HepG2 (cell line): ENCODE results near the gene TNFRSF21. TPM values are rescaled to one million over a fixed set of nuclear protein-coding genes. Genes with fewer than 3 reads are reported as not detected.

Experiments
- CBX1 ChIP-seq: IDR thresholded peaks from one replicate; pipeline ENCODE4 v1.6.1; 2016; ENCODE audit warnings: antibody characterized with exemption, low read depth
- CERS6 ChIP-seq: sonication (generic); formaldehyde crosslinking; IDR thresholded peaks from 2 replicates; pipeline ENCODE4 v1.5.0; 2020; ENCODE audit warnings: missing genetic modification reagents
- EZH2 ChIP-seq: conservative IDR thresholded peaks from 2 replicates; pipeline ENCODE4 v1.6.1; 2012; ENCODE audit warnings: mild to moderate bottlenecking, low read depth, low read length, moderate library complexity
- HBP1 ChIP-seq: IDR thresholded peaks from 2 replicates; pipeline ENCODE4 v1.6.1; 2016; ENCODE audit warnings: low read depth, control low read depth
- LCORL ChIP-seq, 2 experiments: fragments of 450-650 bp in 1 of 2; sonication (generic) in 1 of 2; formaldehyde crosslinking in 1 of 2; IDR thresholded peaks; 2 replicates each; pipeline versions ENCODE4 v1.5.0 to v1.6.1; 2017 to 2020; ENCODE audit warnings: antibody characterized with exemption in 1 of 2, missing genetic modification reagents in 1 of 2
- MXI1 ChIP-seq: IDR thresholded peaks from 3 replicates; pipeline ENCODE4 v1.6.1; 2012; ENCODE audit warnings: low read depth, low read length, inconsistent platforms, borderline replicate concordance
- NFIC ChIP-seq: IDR thresholded peaks from 2 replicates; pipeline ENCODE4 v1.6.1; 2012; ENCODE audit warnings: mild to moderate bottlenecking, low read length, inconsistent platforms
- NKX3-1 ChIP-seq: sonication (generic); formaldehyde crosslinking; IDR thresholded peaks from 2 replicates; pipeline ENCODE4 v1.5.0; 2020; ENCODE audit warnings: missing genetic modification reagents
- RFX5 ChIP-seq: IDR thresholded peaks from 2 replicates; pipeline ENCODE4 v1.6.1; 2011; ENCODE audit warnings: low read depth, low read length, improper control_type of control experiment
- RORA ChIP-seq: sonication (generic); formaldehyde crosslinking; IDR thresholded peaks from 2 replicates; pipeline ENCODE4 v1.5.0; 2020; ENCODE audit warnings: mild to moderate bottlenecking, missing genetic modification reagents, moderate library complexity
- SIN3A ChIP-seq: IDR thresholded peaks from 2 replicates; pipeline ENCODE4 v1.6.1; 2011; ENCODE audit warnings: low read depth, mild to moderate bottlenecking, control low read depth, low read length, borderline replicate concordance
- SMYD3 ChIP-seq: sonication (generic); formaldehyde crosslinking; IDR thresholded peaks from 2 replicates; pipeline ENCODE4 v1.8.1; 2023; ENCODE audit warnings: mild to moderate bottlenecking, missing genetic modification reagents
- SNAPC4 ChIP-seq: sonication (generic); formaldehyde crosslinking; IDR thresholded peaks from 2 replicates; pipeline ENCODE4 v1.4.0; 2020; ENCODE audit warnings: mild to moderate bottlenecking, missing genetic modification reagents
- SP140L ChIP-seq: sonication (generic); formaldehyde crosslinking; IDR thresholded peaks from 2 replicates; pipeline ENCODE4 v1.4.0; 2020; ENCODE audit warnings: missing genetic modification reagents, borderline replicate concordance
- SRF ChIP-seq: IDR thresholded peaks from 2 replicates; pipeline ENCODE4 v1.6.1; 2011; ENCODE audit warnings: mild to moderate bottlenecking, low read depth, low read length, moderate library complexity
- ZFY ChIP-seq: sonication (generic); formaldehyde crosslinking; IDR thresholded peaks from 2 replicates; pipeline ENCODE4 v1.4.0; 2020; ENCODE audit warnings: missing genetic modification reagents
- ZIK1 ChIP-seq: sonication (generic); formaldehyde crosslinking; IDR thresholded peaks from 2 replicates; pipeline ENCODE4 v1.5.0; 2020; ENCODE audit warnings: mild to moderate bottlenecking, low read depth, missing genetic modification reagents, borderline replicate concordance
- ZNF280B ChIP-seq: sonication (generic); formaldehyde crosslinking; IDR thresholded peaks from 2 replicates; pipeline ENCODE4 v1.5.0; 2020; ENCODE audit warnings: missing genetic modification reagents, mild to moderate bottlenecking, borderline replicate concordance
- ZNF557 ChIP-seq: sonication (generic); formaldehyde crosslinking; IDR thresholded peaks from 2 replicates; pipeline ENCODE4 v1.4.0; 2020; ENCODE audit warnings: missing genetic modification reagents
- ZNF564 ChIP-seq: sonication (generic); formaldehyde crosslinking; IDR thresholded peaks from 2 replicates; pipeline ENCODE4 v1.8.1; 2023; ENCODE audit warnings: mild to moderate bottlenecking, missing genetic modification reagents
- ZNF629 ChIP-seq: sonication (generic); formaldehyde crosslinking; conservative IDR thresholded peaks from 2 replicates; pipeline ENCODE4 v1.5.0; 2020; ENCODE audit warnings: missing genetic modification reagents
- polyA plus RNA-seq, 8 experiments: library from polyadenylated mRNA; depleted of rRNA in 3 of 8; stranded (reverse) in 7 of 8; unstranded in 1 of 8; fragments of >200 nt; fragmentation: Illumina TruSeq in 4 of 8; extraction: Trizol in 4 of 8; gene quantifications; 2 replicates each; pipeline versions ENCODE4 v1.2.1 to v1.2.3, GENCODE V29; 2011 to 2016; ENCODE audit warnings: low read depth in 4 of 8, missing spikeins in 1 of 8, mixed read lengths in 1 of 8; ENCODE audit not compliant: insufficient read depth in 1 of 8
- total RNA-seq, 5 experiments: library from RNA; depleted of rRNA; stranded (reverse); fragments of >200 nt; fragmentation: Illumina TruSeq; extraction: Trizol; gene quantifications; 2 replicates each; pipeline ENCODE4 v1.2.3, GENCODE V29; 2016; ENCODE audit warnings: low read depth in 1 of 5

TNFRSF21 gene
- total and polyA plus RNA-seq, 2 of the 13 experiments (the other 11 are each of a cell fraction or from before 2014, with no cell fraction given), result 24.8 to 46.3 TPM

- TF ChIP-seq LCORL (IDR thresholded peaks at IDR 0.05) (no peak), LCORL (CRISPR knock-in tag; IDR thresholded peaks at IDR 0.05) (peak; percentile 94), SP140L (CRISPR knock-in tag) (no peak; the same call in 1 of the 2 replicates), CBX1 (no peak), SRF (no peak; the same call in 1 of the 2 replicates), ZNF280B (peak; percentile 61; the same call in 1 of the 2 replicates), CERS6 (CRISPR knock-in tag) (no peak), SMYD3 (CRISPR knock-in tag) (0 out of 2 replicates have a peak, but pooled peaks have one; percentile 83), MXI1 (peak; percentile 99), ZFY (CRISPR knock-in tag) (peak; percentile 59), SNAPC4 (no peak; the same call in 1 of the 2 replicates), EZH2 (no peak), ZNF629 (no peak; the same call in 1 of the 2 replicates), SIN3A (peak; percentile 99), RORA (CRISPR knock-in tag) (no peak), ZNF564 (peak; percentile 80; the same call in 1 of the 2 replicates), ZIK1 (CRISPR knock-in tag) (peak; percentile 94; the same call in 1 of the 2 replicates), ZNF557 (peak; percentile 93), NFIC (no peak), RFX5 (no peak), NKX3-1 (no peak), HBP1 (CRISPR knock-in tag) (peak; percentile 98)
These were observed at the start of gene TNFRSF21 (continued) for GRCh38 chr6:47309291-47310130.
